Activated B cell treated with CpG ODN at 0.5 μM for 24 hours (primary cell): ENCODE results near the gene DDX52. TPM values are rescaled to one million over a fixed set of nuclear protein-coding genes. Genes with fewer than 3 reads are reported as not detected.

Experiments
- ATAC-seq: fragments of 200-7000 bp; cut with Tn5 transposase; one replicate; pipeline ENCODE4 v1.10.0; 2021; ENCODE audit warnings: low read depth, mild to moderate bottlenecking, moderate library complexity
- CTCF ChIA-PET: fragments of 350-600 bp; sonication (Branson Sonifier 250); formaldehyde crosslinking; loops from one replicate; lab custom pipeline; 2021; ENCODE audit warnings: antibody characterized with exemption; lab: Charles Lee
- POLR2A ChIA-PET: fragments of 350-600 bp; sonication (Branson Sonifier 250); formaldehyde crosslinking; loops from one replicate; lab custom pipeline; 2021; ENCODE audit warnings: antibody characterized with exemption; lab: Charles Lee
- DNase-seq: peaks from one replicate; pipeline ENCODE4 v3.0.0; 2022
- H3K27ac Mint-ChIP-seq: one replicate; pipeline ENCODE4 v1.8.0; 2020; ENCODE audit warnings: mixed read lengths
- H3K27me3 Mint-ChIP-seq: one replicate; pipeline ENCODE4 v1.8.0; 2021; ENCODE audit warnings: mixed read lengths
- H3K36me3 Mint-ChIP-seq: one replicate; pipeline ENCODE4 v1.8.0; 2021; ENCODE audit warnings: low read depth, mixed read lengths
- H3K4me1 Mint-ChIP-seq: one replicate; pipeline ENCODE4 v1.8.0; 2021; ENCODE audit warnings: mixed read lengths
- H3K4me3 Mint-ChIP-seq: one replicate; pipeline ENCODE4 v1.8.0; 2020; ENCODE audit warnings: mild to moderate bottlenecking, mixed read lengths
- H3K9me3 Mint-ChIP-seq: one replicate; pipeline ENCODE4 v1.8.0; 2020; ENCODE audit warnings: mixed read lengths
- CTCF ChIP-seq: fragments of 200-600 bp; IDR thresholded peaks from one replicate; pipeline ENCODE4 v1.8.0; 2022; ENCODE audit warnings: antibody characterized with exemption, mild to moderate bottlenecking
- intact Hi-C: fragments of 100-400 bp; cut with micrococcal nuclease; formaldehyde crosslinking; loops from one replicate; pipeline ENCODE4 v1.15.1; 2024
- total RNA-seq: library from RNA; stranded (reverse); gene quantifications from 2 replicates; pipeline ENCODE4 v1.2.3, GENCODE V29; 2022

Gene DDX52
- total RNA-seq, 1 donor from 2014 or later = 39.9 TPM

DNA sequence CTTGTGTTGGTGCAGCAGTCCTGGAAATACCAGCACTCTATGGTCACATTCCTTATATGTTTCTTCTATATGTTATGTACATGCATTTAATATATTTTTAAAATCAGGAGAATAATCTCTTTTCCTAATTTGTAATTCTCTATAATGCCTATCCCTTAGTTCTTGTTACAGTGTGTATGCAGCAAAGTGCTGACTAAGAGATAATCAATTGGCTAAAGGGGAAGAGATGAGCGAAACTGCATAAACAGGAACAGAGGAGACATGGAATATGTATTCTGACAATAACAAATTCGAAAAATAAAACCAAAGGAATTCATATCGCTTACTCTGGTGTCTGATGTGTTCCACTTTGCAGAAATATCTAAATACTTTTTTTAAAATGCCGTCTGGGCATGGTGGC is 75.7 kb downstream of the DDX52 start:
- POLR2A ChIA-PET = no interaction called here
- CTCF ChIA-PET = no interaction called here
- no peak for DNase-seq
- no peak for ATAC-seq
- H3K9me3 Mint-ChIP-seq = no peaks in the 10 kb centered on the region
- no peak for TF ChIP-seq CTCF
- peaks cover 71% of the 10 kb centered on the region for H3K36me3 Mint-ChIP-seq
- no peaks in the 10 kb centered on the region for H3K27me3 Mint-ChIP-seq
- H3K4me1 Mint-ChIP-seq = no peaks in the 10 kb centered on the region
- intact Hi-C loops = no loop called here
- H3K4me3 Mint-ChIP-seq = no peak overlapping the region
- no peak overlapping the region for H3K27ac Mint-ChIP-seq

GRCh38 chr17:37567137-37567536 is 76.1 kb downstream of the DDX52 start:
- no peak for ATAC-seq
- H3K4me1 Mint-ChIP-seq = no peaks in the 10 kb centered on the region
- H3K27ac Mint-ChIP-seq = no peak overlapping the region
- DNase-seq = no peak
- intact Hi-C loops = no loop called here
- H3K9me3 Mint-ChIP-seq = no peaks in the 10 kb centered on the region
- no peaks in the 10 kb centered on the region for H3K27me3 Mint-ChIP-seq
- ChIA-PET POLR2A (no interaction called here), CTCF (no interaction called here)
- no peak overlapping the region for H3K4me3 Mint-ChIP-seq
- H3K36me3 Mint-ChIP-seq = peaks cover 71% of the 10 kb centered on the region
- TF ChIP-seq CTCF = no peak

GRCh38 chr17:37564252-37564651 is 79.0 kb downstream of the DDX52 start:
- ChIA-PET CTCF (no interaction called here), POLR2A (no interaction called here)
- Mint-ChIP-seq H3K4me3 (no peak overlapping the region), H3K9me3 (no peaks in the 10 kb centered on the region), H3K27me3 (no peaks in the 10 kb centered on the region), H3K4me1 (no peaks in the 10 kb centered on the region), H3K36me3 (peaks cover 75% of the 10 kb centered on the region), H3K27ac (no peak overlapping the region)
- intact Hi-C loops = no loop called here
- DNase-seq (no peak), ATAC-seq (no peak)
- TF ChIP-seq CTCF = no peak

DNA sequence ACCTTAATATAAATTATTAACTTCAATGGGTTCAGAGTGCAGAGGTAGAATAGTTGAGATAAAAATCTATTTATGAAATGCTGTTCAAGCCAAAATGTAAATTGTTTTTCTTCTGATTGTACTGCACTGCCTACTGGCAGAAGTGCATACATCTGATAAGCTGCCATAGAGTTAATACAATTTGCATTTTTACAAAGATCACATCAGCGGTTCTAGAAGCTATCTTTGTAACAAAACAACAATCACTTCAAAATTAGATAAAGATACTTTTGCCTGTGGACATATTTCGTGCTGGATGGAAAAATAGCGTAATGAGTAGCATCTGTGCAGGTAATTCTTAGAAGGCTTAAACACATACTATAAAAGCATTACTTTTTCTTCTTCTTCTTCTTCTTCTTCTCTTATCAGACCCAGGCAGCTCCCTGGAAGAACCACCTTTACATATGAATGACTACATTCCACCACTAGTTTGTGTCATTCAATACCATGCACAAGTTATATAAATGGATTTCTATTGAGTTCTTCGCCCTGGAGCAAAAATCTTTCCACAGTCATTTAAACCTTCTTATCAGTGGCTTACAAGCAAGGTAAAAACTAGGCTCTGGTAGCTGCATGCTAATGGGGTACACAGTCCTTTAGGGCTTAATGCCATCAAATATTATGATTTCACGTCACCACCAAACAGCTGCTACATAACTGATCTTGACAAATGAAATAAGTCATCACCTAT is 81.1 kb downstream of the DDX52 start:
- ChIA-PET CTCF (interaction anchor here (0.6 to 0.9 kb wide), 2 partner anchors 8 to 254 kb away, joined by 3 read pairs; no protein-coding TSS in a partner anchor), POLR2A (no interaction called here)
- Mint-ChIP-seq H3K36me3 (peaks cover 76% of the 10 kb centered on the region), H3K27me3 (no peaks in the 10 kb centered on the region), H3K27ac (no peak overlapping the region), H3K4me1 (no peaks in the 10 kb centered on the region), H3K9me3 (no peaks in the 10 kb centered on the region), H3K4me3 (no peak overlapping the region)
- no peak for DNase-seq
- no peak for TF ChIP-seq CTCF
- no peak for ATAC-seq
- intact Hi-C loops = no loop called here

Other genes with a start within 250 kb of the DDX52 start
- gene ACACA, start 236.6 kb downstream of the DDX52 start, total RNA-seq = 32.4 and 42.4 TPM in 2 replicates
- gene TADA2A, start 236.6 kb downstream of the DDX52 start, total RNA-seq = 35.6 and 42.0 TPM in 2 replicates
- 4.3 TPM in 2 replicates for gene DUSP14, start 153.6 kb downstream of the DDX52 start, total RNA-seq
- 83.7 and 89.8 TPM in 2 replicates for gene SYNRG, start 34.0 kb downstream of the DDX52 start, total RNA-seq
- 36.3 and 40.0 TPM in 2 replicates for gene HNF1B, start 101.6 kb upstream of the DDX52 start, total RNA-seq